Prostate gland (tissue), 2 donors: ENCODE measurements around the gene ZNF892.

Experiments
- POLR2A ChIP-seq: fragments of 450-650 bp; IDR thresholded peaks from one replicate; pipeline ENCODE4 v1.6.1; 2016; ENCODE audit warnings: antibody characterized with exemption, mild to moderate bottlenecking
- POLR2AphosphoS5 ChIP-seq: sonication (generic); formaldehyde crosslinking; IDR thresholded peaks from one replicate; pipeline ENCODE4 v1.6.1; 2017; ENCODE audit warnings: antibody characterized with exemption
- TF ChIP-seq, protein P1 (sequence below), 4 experiments: fragments of 200-600 bp in 2 of 4; fragments of 450-650 bp in 2 of 4; sonication (generic) in 2 of 4; IDR thresholded peaks; 1 replicate in 3 of 4; 2 replicates in 1 of 4; pipeline ENCODE4 v1.5.1; 2016 to 2019; ENCODE audit warnings: antibody characterized with exemption in 4 of 4, mild to moderate bottlenecking in 2 of 4, moderate library complexity in 2 of 4

DNA sequence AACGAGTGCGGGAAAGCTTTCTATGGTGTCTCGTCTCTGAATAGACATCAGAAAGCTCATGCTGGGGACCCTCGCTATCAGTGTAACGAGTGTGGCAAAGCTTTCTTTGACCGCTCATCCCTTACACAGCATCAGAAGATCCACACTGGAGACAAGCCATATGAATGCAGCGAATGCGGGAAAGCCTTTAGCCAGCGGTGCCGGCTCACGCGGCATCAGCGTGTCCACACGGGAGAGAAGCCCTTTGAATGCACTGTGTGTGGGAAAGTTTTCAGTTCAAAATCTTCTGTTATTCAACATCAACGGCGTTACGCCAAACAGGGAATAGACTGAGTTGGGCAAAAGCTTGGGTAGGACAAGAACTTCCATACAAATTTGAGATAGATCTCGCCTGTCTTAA is 25.5 kb upstream of the ZNF892 start:
- TF ChIP-seq, protein P1, sequence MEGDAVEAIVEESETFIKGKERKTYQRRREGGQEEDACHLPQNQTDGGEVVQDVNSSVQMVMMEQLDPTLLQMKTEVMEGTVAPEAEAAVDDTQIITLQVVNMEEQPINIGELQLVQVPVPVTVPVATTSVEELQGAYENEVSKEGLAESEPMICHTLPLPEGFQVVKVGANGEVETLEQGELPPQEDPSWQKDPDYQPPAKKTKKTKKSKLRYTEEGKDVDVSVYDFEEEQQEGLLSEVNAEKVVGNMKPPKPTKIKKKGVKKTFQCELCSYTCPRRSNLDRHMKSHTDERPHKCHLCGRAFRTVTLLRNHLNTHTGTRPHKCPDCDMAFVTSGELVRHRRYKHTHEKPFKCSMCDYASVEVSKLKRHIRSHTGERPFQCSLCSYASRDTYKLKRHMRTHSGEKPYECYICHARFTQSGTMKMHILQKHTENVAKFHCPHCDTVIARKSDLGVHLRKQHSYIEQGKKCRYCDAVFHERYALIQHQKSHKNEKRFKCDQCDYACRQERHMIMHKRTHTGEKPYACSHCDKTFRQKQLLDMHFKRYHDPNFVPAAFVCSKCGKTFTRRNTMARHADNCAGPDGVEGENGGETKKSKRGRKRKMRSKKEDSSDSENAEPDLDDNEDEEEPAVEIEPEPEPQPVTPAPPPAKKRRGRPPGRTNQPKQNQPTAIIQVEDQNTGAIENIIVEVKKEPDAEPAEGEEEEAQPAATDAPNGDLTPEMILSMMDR (IDR thresholded peaks at IDR 0.05): no peak
- TF ChIP-seq POLR2A (no peak), POLR2AphosphoS5 (no peak)
